Activated naive CD8-positive, alpha-beta T cell treated with anti-CD3 and anti-CD28 coated beads, Interleukin-2, amount 50 U/mL, for 24 hours (primary cell): Measurements from ENCODE around the gene CFAP97D2.
"Not testable (repeated sequence)": the region's sequence is repeated elsewhere in the genome, so short reads cannot be mapped to it uniquely, and the experiment has no call there.

Experiments used
- ATAC-seq: fragments of 150-1000 bp; cut with Tn5 transposase; one replicate; pipeline ENCODE4 v1.10.0; 2021
- DNase-seq: peaks from one replicate; pipeline ENCODE4 v3.0.0; 2021
- H3K27ac Mint-ChIP-seq: one replicate; pipeline ENCODE4 v1.8.0; 2021; ENCODE audit warnings: mild to moderate bottlenecking, mixed read lengths
- H3K27me3 Mint-ChIP-seq: one replicate; pipeline ENCODE4 v1.8.0; 2021; ENCODE audit warnings: mixed read lengths
- H3K36me3 Mint-ChIP-seq: one replicate; pipeline ENCODE4 v1.8.0; 2021; ENCODE audit warnings: low read depth, mixed read lengths
- H3K4me1 Mint-ChIP-seq: one replicate; pipeline ENCODE4 v1.8.0; 2021; ENCODE audit warnings: mixed read lengths
- H3K4me3 Mint-ChIP-seq: one replicate; pipeline ENCODE4 v1.8.0; 2021; ENCODE audit warnings: mild to moderate bottlenecking, moderate library complexity, mixed read lengths
- H3K9me3 Mint-ChIP-seq: one replicate; pipeline ENCODE4 v1.8.0; 2021; ENCODE audit warnings: mixed read lengths

Gene CFAP97D2

GRCh38 chr13:114264313-114264712 lies 85.3 kb downstream of the CFAP97D2 start:
- ATAC-seq, H3K27me3 Mint-ChIP-seq, H3K9me3 Mint-ChIP-seq, H3K27ac Mint-ChIP-seq, DNase-seq, H3K4me3 Mint-ChIP-seq: not testable (repeated sequence)
- peaks cover 73% of the 10 kb centered on the region for H3K36me3 Mint-ChIP-seq
- H3K4me1 Mint-ChIP-seq = peaks cover 56% of the 10 kb centered on the region

GRCh38 chr13:114264886-114265611 lies 86.0 kb downstream of the CFAP97D2 start:
- Mint-ChIP-seq H3K36me3 (peaks cover 70% of the 10 kb centered on the region), H3K9me3 (no peaks in the 10 kb centered on the region), H3K4me3 (no peak overlapping the region), H3K4me1 (peaks cover 54% of the 10 kb centered on the region), H3K27ac (no peak overlapping the region), H3K27me3 (no peaks in the 10 kb centered on the region)
- DNase-seq = no peak
- ATAC-seq = no peak

- Mint-ChIP-seq H3K36me3 (peaks cover 65% of the 10 kb centered on the region), H3K27ac (no peak overlapping the region), H3K27me3 (no peaks in the 10 kb centered on the region), H3K4me1 (peaks cover 49% of the 10 kb centered on the region), H3K9me3 (no peaks in the 10 kb centered on the region), H3K4me3 (no peak overlapping the region)
- DNase-seq = no peak
- ATAC-seq = no peak
These were observed 87.2 kb downstream of the CFAP97D2 start for GRCh38 chr13:114266241-114266640.

- peak overlapping the region; percentile 9 for H3K4me3 Mint-ChIP-seq
- peak overlapping the region; percentile 74 for H3K27ac Mint-ChIP-seq
- peaks cover 70% of the 10 kb centered on the region for H3K36me3 Mint-ChIP-seq
- no peaks in the 10 kb centered on the region for H3K27me3 Mint-ChIP-seq
- peaks cover 28% of the 10 kb centered on the region for H3K4me1 Mint-ChIP-seq
- ATAC-seq = peak; percentile 67
- no peaks in the 10 kb centered on the region for H3K9me3 Mint-ChIP-seq
- no peak for DNase-seq
These were observed 89.6 kb downstream of the CFAP97D2 start for GRCh38 chr13:114268344-114269280.

- DNase-seq (no peak), ATAC-seq (peak; percentile 55)
- peaks cover 25% of the 10 kb centered on the region for H3K4me1 Mint-ChIP-seq
- peaks cover 66% of the 10 kb centered on the region for H3K36me3 Mint-ChIP-seq
- no peaks in the 10 kb centered on the region for H3K27me3 Mint-ChIP-seq
- H3K4me3 Mint-ChIP-seq = no peak overlapping the region
- no peaks in the 10 kb centered on the region for H3K9me3 Mint-ChIP-seq
- H3K27ac Mint-ChIP-seq = peak overlapping the region; percentile 74
These were observed 90.3 kb downstream of the CFAP97D2 start for GRCh38 chr13:114269281-114269770.
